T-cell (primary cell): ENCODE data around the gene TGM2. TPM values are rescaled to one million over a fixed set of nuclear protein-coding genes. Genes with fewer than 3 reads are reported as not detected.

Source experiments
- ATAC-seq, 4 experiments: fragments of 200-7000 bp in 3 of 4; fragments of 150-1000 bp in 1 of 4; cut with Tn5 transposase; replicated peaks in 1 of 4; 1 replicate in 3 of 4; 2 replicates in 1 of 4; pipeline ENCODE4 v1.10.0; 2021; ENCODE audit warnings: moderate library complexity in 3 of 4, mild to moderate bottlenecking in 2 of 4, moderate number of reproducible peaks in 1 of 4
- CTCF ChIA-PET, 2 donors: fragments of 300-600 bp; sonication (Branson Sonifier 250); formaldehyde crosslinking; loops; one replicate each; lab custom pipeline; 2022; ENCODE audit warnings: antibody characterized with exemption in 2 of 2; lab: Charles Lee
- POLR2A ChIA-PET, 2 donors: fragments of 300-600 bp; sonication (Branson Sonifier 250); formaldehyde crosslinking; loops; one replicate each; lab custom pipeline; 2022; ENCODE audit warnings: antibody characterized with exemption in 2 of 2; lab: Charles Lee
- DNase-seq, 35 experiments: peaks; one replicate each; pipeline versions ENCODE4 v3.0.0 to v3.0.0-alpha.2; 2013 to 2023
- H3K27ac ChIP-seq: one replicate; pipeline ENCODE4 v1.5.1; 2013; ENCODE audit warnings: low read length
- H3K27me3 ChIP-seq, 2 experiments: replicated peaks in 1 of 2; 1 replicate in 1 of 2; 2 replicates in 1 of 2; pipeline versions ENCODE4 v1.6.1 to v1.7.0; 2013; ENCODE audit warnings: low read length in 1 of 2, mixed read lengths in 1 of 2; ENCODE audit not compliant: control insufficient read depth in 2 of 2, insufficient read depth in 2 of 2; ENCODE audit errors: extremely low read depth in 1 of 2
- H3K36me3 ChIP-seq, 2 donors: 1 replicate in 1 of 2; 2 replicates in 1 of 2; pipeline versions ENCODE4 v1.6.1 to v1.7.0; 2013; ENCODE audit warnings: low read length in 1 of 2; ENCODE audit not compliant: control insufficient read depth in 2 of 2, insufficient read depth in 1 of 2; ENCODE audit errors: extremely low read depth in 1 of 2
- H3K4me1 ChIP-seq, 2 experiments: 1 replicate in 1 of 2; 2 replicates in 1 of 2; pipeline versions ENCODE4 v1.6.1 to v1.7.0; 2013; ENCODE audit warnings: low read length in 2 of 2, mixed read lengths in 1 of 2; ENCODE audit not compliant: insufficient read depth in 2 of 2, control insufficient read depth in 1 of 2; ENCODE audit errors: extremely low read depth in 1 of 2
- H3K4me3 ChIP-seq, 2 donors: 1 replicate in 1 of 2; 2 replicates in 1 of 2; pipeline versions ENCODE4 v1.5.1 to v1.7.0; 2013; ENCODE audit warnings: mild to moderate bottlenecking in 2 of 2, low read length in 1 of 2, moderate library complexity in 1 of 2; ENCODE audit not compliant: control insufficient read depth in 1 of 2; ENCODE audit errors: extremely low read depth in 1 of 2
- H3K9me3 ChIP-seq: 2 replicates; pipeline ENCODE4 v1.7.0; 2013
- H3K27ac Mint-ChIP-seq, 2 donors: one replicate each; pipeline ENCODE4 v1.8.0; 2020 to 2021; ENCODE audit warnings: mild to moderate bottlenecking in 2 of 2, mixed read lengths in 2 of 2
- H3K27me3 Mint-ChIP-seq, 2 donors: one replicate each; pipeline ENCODE4 v1.8.0; 2021 to 2022; ENCODE audit warnings: mixed read lengths in 2 of 2
- H3K36me3 Mint-ChIP-seq: one replicate; pipeline ENCODE4 v1.8.0; 2021; ENCODE audit warnings: mixed read lengths
- H3K4me1 Mint-ChIP-seq, 3 donors: one replicate each; pipeline ENCODE4 v1.8.0; 2020 to 2022; ENCODE audit warnings: mixed read lengths in 3 of 3, mild to moderate bottlenecking in 1 of 3
- H3K4me3 Mint-ChIP-seq, 3 donors: one replicate each; pipeline ENCODE4 v1.8.0; 2020 to 2022; ENCODE audit warnings: mild to moderate bottlenecking in 3 of 3, mixed read lengths in 3 of 3, moderate library complexity in 3 of 3
- H3K9me3 Mint-ChIP-seq, 3 donors: one replicate each; pipeline ENCODE4 v1.8.0; 2020 to 2022; ENCODE audit warnings: mixed read lengths in 3 of 3
- WGBS: methylation state at CpG from one replicate; pipeline ENCODE4 v1.1.5; 2013; ENCODE audit warnings: missing lambda C conversion rate; ENCODE audit not compliant: insufficient coverage; 5-methylcytosine and 5-hydroxymethylcytosine counted together
- total RNA-seq, 35 experiments: library from RNA in 6 of 35; stranded (reverse) in 6 of 35; fragments of 120-200 nt in 1 of 35; gene quantifications; one replicate each; pipeline versions ENCODE4 v1.2.1 to v1.2.4 and lab custom pipeline; 2013 to 2026

Gene TGM2
- total RNA-seq, 5 donors from 2014 or later (not counting 1 experiment from before 2014, with no cell fraction given), result 0.62 to 1.8 (median 1.2) TPM; not detected in 2

DNA sequence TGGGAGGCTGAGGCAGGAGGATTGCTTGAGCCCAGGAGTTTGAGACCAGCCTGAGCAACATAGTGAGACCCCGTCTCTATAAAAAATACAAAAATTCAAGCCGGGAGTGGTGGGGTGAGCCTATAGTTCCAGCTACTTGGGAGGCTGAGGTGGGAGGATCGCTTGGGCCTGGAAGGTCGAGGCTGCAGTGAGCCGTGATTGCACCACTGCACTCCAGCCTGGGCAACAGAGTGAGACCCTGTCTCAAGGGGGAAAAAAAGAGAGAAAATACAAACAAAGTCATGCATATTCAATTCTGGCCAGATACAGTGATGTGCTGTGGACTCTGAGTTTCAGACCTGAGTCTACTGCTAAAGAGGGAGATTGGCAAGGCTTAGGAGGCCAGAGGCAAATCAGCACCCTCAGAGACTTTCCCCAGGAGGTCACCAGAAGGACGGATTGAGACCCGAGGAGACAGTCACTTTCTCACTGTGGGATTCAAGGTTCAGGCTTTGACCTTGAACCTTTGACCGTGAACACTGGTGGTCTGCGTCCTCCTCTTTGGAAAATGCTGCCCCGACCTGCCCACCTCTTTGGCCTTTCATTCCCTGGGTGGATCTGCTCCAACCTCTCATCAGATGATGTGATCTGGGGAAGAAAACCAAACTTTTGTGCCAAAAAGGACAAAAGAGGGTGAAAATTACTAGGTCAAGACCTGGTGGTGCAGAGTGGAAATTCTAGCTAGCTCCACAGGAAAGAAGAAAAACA, 31.2 kb downstream of the TGM2 start:
- ChIA-PET CTCF (no interaction called here), POLR2A (no interaction called here)
- Mint-ChIP-seq H3K27me3 (no peaks in the 10 kb centered on the region), H3K36me3 (no peaks in the 10 kb centered on the region), H3K27ac (no peak overlapping the region), H3K9me3 (no peaks in the 10 kb centered on the region), H3K4me3 (no peak overlapping the region), H3K4me1 (peaks cover 6 to 8% (median 6%) of the 10 kb centered on the region in 3 donors)
- H3K36me3 ChIP-seq, result no peaks in the 10 kb centered on the region
- H3K4me1 ChIP-seq, result peaks cover 0 to 5% of the 10 kb centered on the region in 2 experiments
- H3K27me3 ChIP-seq, result peaks cover 0 to 11% of the 10 kb centered on the region in 2 experiments
- H3K4me3 ChIP-seq, result no peak overlapping the region
- WGBS, result 87% methylated on average over 7 of the region's 10 CpGs
- ATAC-seq (no peak), DNase-seq (no peak)
- H3K27ac ChIP-seq, result no peak overlapping the region
- no peaks in the 10 kb centered on the region for H3K9me3 ChIP-seq

DNA sequence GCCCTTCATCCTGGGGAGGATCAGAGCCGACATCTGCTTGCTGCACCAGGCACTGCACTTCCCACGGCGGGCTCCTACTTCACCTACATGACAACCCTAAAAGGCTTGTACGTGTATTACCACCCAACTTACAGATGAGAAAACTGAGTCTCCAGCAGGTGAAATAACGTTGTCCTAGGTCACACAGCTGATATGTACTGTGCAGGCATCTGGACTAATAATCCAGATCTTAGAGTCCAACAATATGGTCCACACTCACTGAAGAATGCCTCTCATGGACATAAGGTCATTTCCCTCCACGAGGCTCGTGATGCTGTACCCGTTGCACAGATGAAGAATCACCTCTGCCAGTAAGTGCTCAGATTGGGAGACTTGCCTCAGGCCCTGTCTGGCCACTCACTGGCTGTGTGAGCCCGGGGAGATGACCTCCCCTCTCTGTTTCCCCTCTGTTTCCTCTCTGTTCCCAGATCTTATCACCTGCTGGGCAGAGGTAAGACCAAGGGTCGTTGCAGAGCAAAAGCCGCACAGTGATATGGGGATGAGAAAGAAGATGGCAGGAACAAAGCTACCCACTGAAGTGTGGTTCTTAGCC, 32.1 kb downstream of the TGM2 start:
- POLR2A ChIA-PET, result no interaction called here
- H3K27me3 Mint-ChIP-seq, result no peaks in the 10 kb centered on the region
- Histone ChIP-seq H3K4me3 (no peak overlapping the region), H3K27me3 (peaks cover 0 to 11% of the 10 kb centered on the region in 2 experiments), H3K27ac (no peak overlapping the region), H3K36me3 (no peaks in the 10 kb centered on the region), H3K9me3 (no peaks in the 10 kb centered on the region), H3K4me1 (peaks cover 0 to 5% of the 10 kb centered on the region in 2 experiments)
- no peak for ATAC-seq
- H3K4me1 Mint-ChIP-seq, result peaks cover 6 to 8% (median 6%) of the 10 kb centered on the region in 3 donors
- no peak for DNase-seq
- no peak overlapping the region for H3K27ac Mint-ChIP-seq
- H3K9me3 Mint-ChIP-seq, result no peaks in the 10 kb centered on the region
- no peaks in the 10 kb centered on the region for H3K36me3 Mint-ChIP-seq
- H3K4me3 Mint-ChIP-seq, result no peak overlapping the region
- CTCF ChIA-PET, result no interaction called here
- WGBS, result 80% methylated on average over 7 of the region's 11 CpGs

DNA sequence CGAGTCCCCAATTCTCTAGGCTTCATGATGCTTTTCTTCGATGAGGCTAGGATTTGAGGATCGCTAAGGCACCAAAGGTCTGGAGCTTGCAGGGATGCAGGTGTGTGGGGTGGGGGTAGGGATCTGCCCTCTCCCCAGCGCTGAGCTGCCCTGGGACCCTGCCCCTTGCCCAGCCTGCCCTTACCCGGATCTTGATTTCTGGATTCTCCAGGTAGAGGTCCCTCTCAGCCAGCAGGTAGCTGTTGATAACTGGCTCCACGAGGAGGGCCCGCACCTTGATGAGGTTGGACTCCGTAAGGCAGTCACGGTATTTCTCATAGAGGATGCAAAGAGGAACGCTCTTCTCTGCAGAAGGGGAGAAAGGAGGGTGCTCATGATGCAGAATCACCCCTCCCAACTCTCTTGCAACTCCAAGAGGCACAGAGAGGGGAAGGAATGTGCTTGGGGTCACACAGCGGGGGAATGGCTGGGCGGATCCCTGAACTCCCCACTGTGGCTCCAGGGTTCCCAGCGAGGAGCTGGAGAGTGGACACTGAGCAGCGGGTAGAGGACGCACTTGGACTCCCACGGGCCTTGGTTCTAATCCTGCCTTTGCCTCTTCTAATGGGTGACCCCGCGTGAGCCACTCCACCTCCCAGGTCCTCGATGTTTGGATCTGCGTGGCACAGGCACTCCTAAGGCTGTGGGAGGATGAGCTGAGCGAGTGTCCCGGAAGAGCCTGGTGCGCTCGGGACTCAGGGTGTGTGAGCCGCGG, 32.7 kb downstream of the TGM2 start:
- H3K9me3 Mint-ChIP-seq, result no peaks in the 10 kb centered on the region
- peaks cover 0 to 5% of the 10 kb centered on the region in 2 experiments for H3K4me1 ChIP-seq
- no peaks in the 10 kb centered on the region for H3K27me3 Mint-ChIP-seq
- H3K4me3 Mint-ChIP-seq, result no peak overlapping the region
- H3K4me3 ChIP-seq, result no peak overlapping the region
- H3K36me3 ChIP-seq, result no peaks in the 10 kb centered on the region
- peaks cover 0 to 9% of the 10 kb centered on the region in 2 experiments for H3K27me3 ChIP-seq
- no peaks in the 10 kb centered on the region for H3K9me3 ChIP-seq
- no peak overlapping the region for H3K27ac Mint-ChIP-seq
- POLR2A ChIA-PET, result no interaction called here
- ATAC-seq (no peak), DNase-seq (no peak)
- H3K4me1 Mint-ChIP-seq, result peaks cover 6 to 8% (median 6%) of the 10 kb centered on the region in 3 donors
- H3K27ac ChIP-seq, result no peak overlapping the region
- H3K36me3 Mint-ChIP-seq, result no peaks in the 10 kb centered on the region
- CTCF ChIA-PET, result no interaction called here
- 88% methylated on average over 20 of the region's 26 CpGs for WGBS

DNA sequence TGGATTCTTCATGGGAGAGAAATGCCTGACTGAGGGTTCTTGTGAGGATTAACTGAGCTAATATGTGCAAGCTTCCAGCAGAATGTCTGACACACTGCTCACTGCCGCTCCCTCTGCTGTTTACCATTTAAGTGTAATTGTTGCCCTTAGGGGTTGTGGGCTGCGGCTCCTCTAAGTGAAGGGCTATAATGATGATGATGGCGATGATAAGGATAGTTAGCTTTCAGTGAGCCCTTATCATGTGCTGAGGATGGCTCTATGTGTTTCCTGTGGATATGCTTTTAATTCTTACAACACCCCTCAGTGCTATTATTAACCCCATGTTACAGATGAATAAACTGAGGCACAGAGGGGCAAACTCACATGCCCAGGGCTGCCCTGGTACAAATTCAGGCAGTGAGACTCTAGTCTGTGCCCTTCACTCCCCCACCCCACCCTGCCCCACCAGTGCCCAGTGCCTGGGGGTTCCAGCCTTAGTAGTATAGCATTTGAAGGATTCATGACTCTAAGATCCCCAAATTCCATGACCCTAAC, 33.4 kb downstream of the TGM2 start:
- POLR2A ChIA-PET, result no interaction called here
- Mint-ChIP-seq H3K27me3 (no peaks in the 10 kb centered on the region), H3K4me3 (no peak overlapping the region), H3K9me3 (no peaks in the 10 kb centered on the region), H3K36me3 (no peaks in the 10 kb centered on the region), H3K4me1 (peaks cover 6 to 8% (median 6%) of the 10 kb centered on the region in 3 donors), H3K27ac (no peak overlapping the region)
- 100% methylated on average over 1 of the region's 3 CpGs for WGBS
- Histone ChIP-seq H3K9me3 (no peaks in the 10 kb centered on the region), H3K27me3 (peaks cover 0 to 8% of the 10 kb centered on the region in 2 experiments), H3K36me3 (no peaks in the 10 kb centered on the region), H3K4me1 (peaks cover 0 to 5% of the 10 kb centered on the region in 2 experiments), H3K27ac (no peak overlapping the region), H3K4me3 (no peak overlapping the region)
- CTCF ChIA-PET, result no interaction called here
- DNase-seq (no peak), ATAC-seq (no peak)

DNA sequence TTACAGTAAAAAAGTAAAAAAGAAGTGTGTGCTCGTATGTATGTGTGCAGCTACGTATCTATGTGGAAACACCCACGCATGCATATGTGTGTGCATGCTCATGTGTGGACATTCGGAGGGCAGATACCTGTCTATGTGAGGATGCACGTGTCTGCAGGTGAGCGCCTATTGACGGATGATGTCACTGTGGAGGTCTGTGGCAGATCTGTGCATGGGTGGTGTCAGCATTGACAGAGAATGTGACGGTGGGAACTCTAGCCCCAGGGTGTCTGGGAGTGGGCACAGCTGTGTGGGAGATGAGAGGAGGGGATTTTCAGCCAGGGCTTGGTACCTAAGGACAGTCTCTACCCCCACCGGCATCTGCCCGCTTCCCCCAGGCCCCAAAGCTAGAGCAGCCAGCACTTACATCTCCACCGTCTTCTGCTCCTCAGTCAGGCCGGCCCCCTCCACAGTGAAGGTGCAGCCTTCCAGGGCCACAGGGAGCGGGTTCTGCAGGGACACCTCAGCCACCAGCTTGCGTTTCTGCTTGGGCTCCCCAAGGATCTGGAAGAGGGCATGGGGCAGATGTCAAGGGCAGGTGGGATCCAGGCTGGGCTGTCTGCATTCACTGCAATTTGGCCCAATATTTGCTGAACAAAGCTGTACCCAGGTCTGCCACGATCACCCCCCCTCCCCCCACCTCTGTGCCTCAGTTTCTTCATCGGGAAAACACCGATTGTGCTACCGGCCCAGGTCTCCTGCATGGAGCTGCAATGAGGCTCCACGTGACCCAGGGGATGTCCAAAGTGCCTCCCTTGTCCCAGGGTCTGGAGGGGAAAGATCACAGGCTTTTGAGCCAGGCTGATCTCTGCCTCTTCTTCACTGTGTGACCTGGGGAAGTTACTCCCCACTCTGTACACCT, 34.1 kb downstream of the TGM2 start:
- no peak overlapping the region for H3K4me3 Mint-ChIP-seq
- no peaks in the 10 kb centered on the region for H3K9me3 ChIP-seq
- H3K36me3 Mint-ChIP-seq, result no peaks in the 10 kb centered on the region
- no peaks in the 10 kb centered on the region for H3K27me3 Mint-ChIP-seq
- H3K27me3 ChIP-seq, result peaks cover 0 to 5% of the 10 kb centered on the region in 2 experiments
- DNase-seq (no peak), ATAC-seq (no peak)
- WGBS, result 89% methylated on average over 19 of the region's 19 CpGs
- ChIA-PET POLR2A (interaction anchor here in 1 of 2 donors (0.5 kb wide), 1 partner anchor 16 kb away, joined by 4 read pairs; no protein-coding TSS in a partner anchor), CTCF (no interaction called here)
- H3K9me3 Mint-ChIP-seq, result no peaks in the 10 kb centered on the region
- peaks cover 6 to 8% (median 6%) of the 10 kb centered on the region in 3 donors for H3K4me1 Mint-ChIP-seq
- H3K4me3 ChIP-seq, result no peak overlapping the region
- no peak overlapping the region for H3K27ac Mint-ChIP-seq
- peaks cover 0 to 5% of the 10 kb centered on the region in 2 experiments for H3K4me1 ChIP-seq
- H3K36me3 ChIP-seq, result no peaks in the 10 kb centered on the region
- H3K27ac ChIP-seq, result no peak overlapping the region
